MM.1S (cell line): Measurements from ENCODE around the gene TRAPPC12.

Source experiments
- CTCF ChIP-seq: fragments of 300-600 bp; sonication (generic); IDR thresholded peaks from 2 replicates; pipeline ENCODE4 v1.5.1; 2016; ENCODE audit warnings: antibody characterized with exemption, low read length, mixed read lengths
- EZH2 ChIP-seq: fragments of 300-600 bp; sonication (generic); optimal IDR thresholded peaks from 2 replicates; pipeline ENCODE3; 2017; ENCODE audit warnings: low read depth, mild to moderate bottlenecking, antibody characterized with exemption, low read length, mixed read lengths

- TF ChIP-seq CTCF (no peak), EZH2 (no peak)
These were observed 17.5 kb downstream of the TRAPPC12 start for GRCh38 chr2:3396920-3397559.
